Measurements from ENCODE around the gene PDE6A.
"Not testable (repeated sequence)": the region's sequence is repeated elsewhere in the genome, so short reads cannot be mapped to it uniquely, and the experiment has no call there.

PDE6A gene

DNA sequence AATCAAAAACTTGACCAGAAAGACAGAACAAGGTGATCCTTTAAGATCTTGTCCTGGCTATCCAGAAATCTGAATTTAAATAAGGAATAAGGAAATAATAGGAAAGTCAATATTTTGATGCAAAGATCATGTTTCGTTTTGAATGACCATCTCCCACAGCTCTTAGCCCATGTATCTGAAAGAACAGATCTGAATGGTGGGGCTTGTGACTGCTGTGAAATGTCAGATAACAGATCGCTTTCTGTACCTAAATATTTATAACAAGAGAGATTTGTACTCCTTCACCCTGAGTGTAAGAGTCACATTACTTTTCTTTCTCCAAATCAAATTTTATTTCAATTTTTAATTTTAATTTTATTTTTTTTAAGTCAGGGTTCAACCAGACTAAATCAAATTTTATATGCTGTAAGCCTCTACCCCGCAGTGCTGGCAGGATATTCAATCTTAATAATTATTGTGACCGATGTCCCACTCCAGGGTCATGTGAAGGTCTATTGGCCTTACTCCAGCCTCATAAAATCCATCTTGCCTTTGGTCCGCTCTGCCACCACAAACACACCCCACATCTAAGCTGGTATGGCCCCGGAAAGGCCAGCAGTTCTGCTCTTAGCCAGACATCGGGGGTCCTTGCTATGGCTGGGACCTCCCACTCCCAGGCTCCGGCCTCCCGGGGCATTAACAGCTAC lies 9.0 kb upstream of the PDE6A start:
- no peaks in the 10 kb centered on the region for H3K27me3 ChIP-seq (ENCODE audit: control insufficient read depth, insufficient read depth, low read length, poor library complexity, severe bottlenecking)
- WGBS, 2 experiments: 94 to 96% methylated on average over 9 of the region's 9 CpGs
- H3K4me3 ChIP-seq (ENCODE audit: insufficient read depth, low read depth, low read length): no peak overlapping the region
- H3K9me3 ChIP-seq (ENCODE audit: control insufficient read depth, low read length): no peaks in the 10 kb centered on the region
- no peak overlapping the region for H3K27ac ChIP-seq (ENCODE audit: insufficient read depth, low read depth, low read length, poor library complexity, severe bottlenecking)
- no peaks in the 10 kb centered on the region for H3K36me3 ChIP-seq (ENCODE audit: control insufficient read depth, insufficient read depth, low read length)
- no peaks in the 10 kb centered on the region for H3K4me1 ChIP-seq (ENCODE audit: control insufficient read depth, insufficient read depth, low read length)

DNA sequence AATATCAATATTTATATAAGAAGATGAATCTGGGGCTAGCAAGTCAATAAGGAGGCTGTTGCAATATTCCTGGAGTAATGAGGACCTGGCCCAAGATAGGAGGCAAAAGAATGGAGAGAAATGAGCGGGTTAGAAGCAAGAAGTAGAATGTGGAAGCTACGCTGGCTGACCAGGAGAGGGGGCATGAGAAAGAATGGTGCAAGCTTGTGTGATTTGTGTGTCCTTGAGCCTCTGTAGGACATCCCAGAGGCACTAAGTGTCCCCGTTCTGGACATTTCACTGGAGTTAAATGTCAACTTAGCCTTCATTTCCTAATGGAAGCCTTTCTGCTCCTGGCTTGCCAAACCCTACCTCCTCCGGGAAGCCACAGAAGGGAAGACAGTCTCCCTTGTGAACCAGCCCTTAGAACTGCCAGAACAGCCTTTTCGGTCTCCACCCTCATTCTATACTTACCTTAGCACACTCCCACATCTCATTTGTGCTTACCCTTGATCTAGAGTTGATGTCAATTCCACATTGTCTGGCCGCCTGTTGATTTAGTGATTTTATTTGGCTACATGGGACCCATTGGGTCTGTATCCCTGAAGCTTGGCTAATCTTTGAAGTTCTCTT lies 6.7 kb upstream of the PDE6A start:
- Histone ChIP-seq H3K36me3 (ENCODE audit: control insufficient read depth, insufficient read depth, low read length) (no peaks in the 10 kb centered on the region), H3K4me3 (ENCODE audit: insufficient read depth, low read depth, low read length) (no peak overlapping the region), H3K27ac (ENCODE audit: insufficient read depth, low read depth, low read length, poor library complexity, severe bottlenecking) (no peak overlapping the region), H3K27me3 (ENCODE audit: control insufficient read depth, insufficient read depth, low read length, poor library complexity, severe bottlenecking) (no peaks in the 10 kb centered on the region), H3K4me1 (ENCODE audit: control insufficient read depth, insufficient read depth, low read length) (no peaks in the 10 kb centered on the region), H3K9me3 (ENCODE audit: control insufficient read depth, low read length) (no peaks in the 10 kb centered on the region)
- 78 to 82% methylated on average over 6 of the region's 6 CpGs for whole genome bisulfite sequencing, 2 experiments

DNA sequence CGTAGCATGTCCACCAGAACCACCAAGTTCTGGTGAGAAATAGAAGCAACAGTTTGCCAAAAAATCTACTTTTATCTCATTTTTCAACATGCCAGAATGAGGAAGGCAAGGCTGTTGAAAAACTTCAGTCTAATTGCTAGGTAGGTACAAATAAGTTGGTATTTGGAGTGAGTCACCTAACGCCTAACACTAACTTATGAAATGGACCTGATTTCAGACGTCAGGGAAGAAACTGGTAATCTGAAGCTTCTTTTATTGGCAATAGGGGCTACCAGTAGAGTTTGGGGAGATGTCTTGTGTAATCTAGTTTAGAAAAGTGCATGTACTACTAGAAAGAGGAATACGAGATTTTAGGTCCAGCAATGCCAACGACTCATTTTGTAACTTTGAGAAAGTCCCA lies 4.4 kb upstream of the PDE6A start:
- Histone ChIP-seq H3K36me3 (ENCODE audit: control insufficient read depth, insufficient read depth, low read length) (no peaks in the 10 kb centered on the region), H3K4me3 (ENCODE audit: insufficient read depth, low read depth, low read length) (no peak overlapping the region), H3K4me1 (ENCODE audit: control insufficient read depth, insufficient read depth, low read length) (no peaks in the 10 kb centered on the region), H3K9me3 (ENCODE audit: control insufficient read depth, low read length) (no peaks in the 10 kb centered on the region), H3K27ac (ENCODE audit: insufficient read depth, low read depth, low read length, poor library complexity, severe bottlenecking) (no peak overlapping the region), H3K27me3 (ENCODE audit: control insufficient read depth, insufficient read depth, low read length, poor library complexity, severe bottlenecking) (no peaks in the 10 kb centered on the region)
- 92 to 94% methylated on average over 5 of the region's 5 CpGs for WGBS, 2 experiments

DNA sequence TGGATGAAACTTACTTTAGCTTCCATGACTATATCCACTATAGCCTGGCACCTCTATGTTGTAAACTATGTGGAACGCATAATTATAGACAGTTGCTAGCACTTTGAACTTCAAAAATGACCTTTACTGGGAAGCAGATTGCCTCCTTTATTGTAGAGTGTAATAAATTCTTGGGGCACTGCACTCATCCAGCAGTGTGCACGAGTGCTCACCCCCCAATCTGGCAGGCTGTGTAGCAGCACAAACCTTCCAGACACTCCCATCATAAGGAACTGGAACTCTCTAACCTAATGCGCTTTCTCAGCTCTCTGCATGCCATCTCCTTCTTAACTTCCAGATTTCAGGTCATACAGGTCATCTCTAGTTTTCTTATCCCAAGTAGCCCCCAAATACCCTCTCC lies 1.5 kb upstream of the PDE6A start:
- H3K27ac ChIP-seq (ENCODE audit: insufficient read depth, low read depth, low read length, poor library complexity, severe bottlenecking): no peak overlapping the region

DNA sequence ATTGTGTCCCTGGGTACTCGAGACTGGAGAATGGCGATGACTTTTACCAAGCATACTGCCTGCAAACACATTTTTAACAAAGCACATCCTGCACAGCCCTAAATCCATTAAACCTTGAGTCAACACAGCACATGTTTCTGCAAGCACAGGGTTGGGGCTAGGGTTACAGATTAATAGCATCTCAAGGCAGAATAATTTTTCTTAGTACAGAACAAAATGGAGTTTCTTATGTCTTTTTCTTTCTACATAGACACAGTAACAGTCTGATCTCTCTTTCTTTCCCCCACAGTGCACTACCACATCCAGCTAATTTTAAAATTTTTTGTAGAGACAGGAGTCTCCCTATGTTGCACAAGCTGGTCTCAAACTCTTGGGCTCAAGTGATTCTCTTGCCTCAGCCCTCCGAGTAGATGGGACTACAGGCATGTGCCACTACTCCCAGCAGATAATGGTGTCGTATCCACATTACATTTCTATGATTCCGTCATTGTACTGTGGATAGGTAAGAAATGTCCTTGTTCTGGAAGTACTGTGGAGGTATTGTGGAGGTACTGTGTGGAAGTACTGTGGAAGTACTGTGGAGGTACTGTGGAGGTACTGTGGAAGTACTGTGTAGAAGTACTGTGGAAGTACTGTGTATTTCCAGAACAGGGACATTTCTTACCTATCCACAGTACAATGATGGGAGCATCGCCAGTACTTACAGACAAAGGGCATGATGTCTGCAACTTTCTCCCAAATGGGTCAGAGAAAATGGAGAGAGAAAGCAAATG lies 1.2 kb downstream of the PDE6A start:
- H3K4me3 ChIP-seq (ENCODE audit: insufficient read depth, low read depth, low read length); H3K9me3 ChIP-seq (ENCODE audit: control insufficient read depth, low read length); H3K4me1 ChIP-seq (ENCODE audit: control insufficient read depth, insufficient read depth, low read length); H3K27ac ChIP-seq (ENCODE audit: insufficient read depth, low read depth, low read length, poor library complexity, severe bottlenecking); H3K27me3 ChIP-seq (ENCODE audit: control insufficient read depth, insufficient read depth, low read length, poor library complexity, severe bottlenecking); H3K36me3 ChIP-seq (ENCODE audit: control insufficient read depth, insufficient read depth, low read length): not testable (repeated sequence)
- WGBS, 2 experiments: 93 to 94% methylated on average over 6 of the region's 6 CpGs

More for the DNA sequence above, 1.5 kb upstream of the PDE6A start:
- H3K27me3 ChIP-seq (ENCODE audit: control insufficient read depth, insufficient read depth, low read length, poor library complexity, severe bottlenecking): no peaks in the 10 kb centered on the region
- no peak overlapping the region for H3K4me3 ChIP-seq (ENCODE audit: insufficient read depth, low read depth, low read length)
- no peaks in the 10 kb centered on the region for H3K4me1 ChIP-seq (ENCODE audit: control insufficient read depth, insufficient read depth, low read length)
- no peaks in the 10 kb centered on the region for H3K36me3 ChIP-seq (ENCODE audit: control insufficient read depth, insufficient read depth, low read length)
- 91 to 93% methylated on average over 3 of the region's 3 CpGs for WGBS, 2 experiments
- no peaks in the 10 kb centered on the region for H3K9me3 ChIP-seq (ENCODE audit: control insufficient read depth, low read length)

DNA sequence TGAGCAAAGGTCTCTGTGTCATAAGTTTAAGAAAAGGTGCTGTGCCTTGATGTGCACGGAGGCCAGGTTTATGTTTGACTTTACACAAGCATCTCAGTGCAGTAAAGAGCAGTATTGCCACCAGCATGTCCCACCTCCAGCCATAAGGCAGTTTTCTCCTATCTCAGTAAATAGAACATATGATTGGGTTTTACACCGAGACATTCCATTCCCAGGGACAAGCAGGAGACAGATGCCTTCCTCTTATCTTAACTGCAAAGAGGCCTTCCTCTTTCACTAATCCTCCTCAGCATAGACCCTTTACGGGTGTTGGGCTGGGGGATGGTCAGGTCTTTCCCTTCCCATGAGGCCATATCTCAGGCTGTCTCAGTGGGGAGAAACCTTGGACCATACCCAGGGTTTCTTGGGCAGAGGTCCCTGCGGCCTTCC lies 1.8 kb downstream of the PDE6A start:
- whole genome bisulfite sequencing, 2 experiments: 78 to 79% methylated on average over 4 of the region's 4 CpGs
- H3K9me3 ChIP-seq (ENCODE audit: control insufficient read depth, low read length); H3K4me1 ChIP-seq (ENCODE audit: control insufficient read depth, insufficient read depth, low read length); H3K4me3 ChIP-seq (ENCODE audit: insufficient read depth, low read depth, low read length); H3K36me3 ChIP-seq (ENCODE audit: control insufficient read depth, insufficient read depth, low read length); H3K27ac ChIP-seq (ENCODE audit: insufficient read depth, low read depth, low read length, poor library complexity, severe bottlenecking); H3K27me3 ChIP-seq (ENCODE audit: control insufficient read depth, insufficient read depth, low read length, poor library complexity, severe bottlenecking): not testable (repeated sequence)

DNA sequence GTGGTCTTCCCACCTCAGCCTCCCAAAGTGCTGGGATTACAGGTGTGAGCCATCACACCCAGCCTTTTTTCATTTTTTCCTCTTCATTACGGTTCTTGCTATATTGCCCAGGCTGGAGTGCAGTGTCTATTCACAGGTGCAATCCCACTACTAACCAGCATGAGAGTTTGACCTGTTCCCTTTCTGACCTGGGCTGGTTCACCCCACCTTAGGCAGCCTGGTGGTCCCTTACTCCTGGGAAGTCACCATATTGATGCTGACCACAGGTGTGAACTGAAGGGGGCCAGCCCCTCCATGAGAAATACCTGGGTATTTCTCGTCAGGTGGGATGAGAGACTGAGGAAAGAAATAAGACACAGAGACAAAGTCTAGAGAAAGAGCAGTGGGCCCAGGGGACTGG lies 2.4 kb downstream of the PDE6A start:
- 94 to 95% methylated on average over 2 of the region's 2 CpGs for WGBS, 2 experiments

DNA sequence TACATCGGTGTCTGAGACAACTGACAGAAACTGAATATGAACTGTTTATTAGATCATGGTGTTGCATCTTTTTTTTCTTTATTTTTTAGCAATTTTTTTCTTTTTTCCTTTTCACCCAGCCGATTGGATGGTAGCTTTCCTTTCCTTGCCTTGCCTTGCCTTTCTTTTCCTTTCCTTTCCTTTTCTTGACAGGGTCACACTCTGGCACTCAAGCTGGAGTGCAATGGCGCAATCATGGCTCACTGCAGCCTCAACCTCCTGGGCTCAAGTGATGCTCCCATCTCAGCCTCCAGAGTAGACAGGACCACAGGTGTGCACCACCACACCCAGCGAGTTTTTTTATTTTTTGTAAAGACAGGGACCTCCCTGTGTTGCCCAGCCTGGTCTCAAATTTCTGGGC lies 2.8 kb downstream of the PDE6A start:
- Histone ChIP-seq H3K36me3 (ENCODE audit: control insufficient read depth, insufficient read depth, low read length) (no peaks in the 10 kb centered on the region), H3K4me3 (ENCODE audit: insufficient read depth, low read depth, low read length) (no peak overlapping the region), H3K9me3 (ENCODE audit: control insufficient read depth, low read length) (no peaks in the 10 kb centered on the region), H3K27ac (ENCODE audit: insufficient read depth, low read depth, low read length, poor library complexity, severe bottlenecking) (no peak overlapping the region), H3K4me1 (ENCODE audit: control insufficient read depth, insufficient read depth, low read length) (no peaks in the 10 kb centered on the region), H3K27me3 (ENCODE audit: control insufficient read depth, insufficient read depth, low read length, poor library complexity, severe bottlenecking) (no peaks in the 10 kb centered on the region)
- WGBS, 2 experiments: 89 to 92% methylated on average over 4 of the region's 4 CpGs

More for the DNA sequence above, 2.4 kb downstream of the PDE6A start:
- H3K4me3 ChIP-seq (ENCODE audit: insufficient read depth, low read depth, low read length): no peak overlapping the region
- H3K9me3 ChIP-seq (ENCODE audit: control insufficient read depth, low read length): no peaks in the 10 kb centered on the region
- no peak overlapping the region for H3K27ac ChIP-seq (ENCODE audit: insufficient read depth, low read depth, low read length, poor library complexity, severe bottlenecking)
- no peaks in the 10 kb centered on the region for H3K27me3 ChIP-seq (ENCODE audit: control insufficient read depth, insufficient read depth, low read length, poor library complexity, severe bottlenecking)
- no peaks in the 10 kb centered on the region for H3K4me1 ChIP-seq (ENCODE audit: control insufficient read depth, insufficient read depth, low read length)
- no peaks in the 10 kb centered on the region for H3K36me3 ChIP-seq (ENCODE audit: control insufficient read depth, insufficient read depth, low read length)

DNA sequence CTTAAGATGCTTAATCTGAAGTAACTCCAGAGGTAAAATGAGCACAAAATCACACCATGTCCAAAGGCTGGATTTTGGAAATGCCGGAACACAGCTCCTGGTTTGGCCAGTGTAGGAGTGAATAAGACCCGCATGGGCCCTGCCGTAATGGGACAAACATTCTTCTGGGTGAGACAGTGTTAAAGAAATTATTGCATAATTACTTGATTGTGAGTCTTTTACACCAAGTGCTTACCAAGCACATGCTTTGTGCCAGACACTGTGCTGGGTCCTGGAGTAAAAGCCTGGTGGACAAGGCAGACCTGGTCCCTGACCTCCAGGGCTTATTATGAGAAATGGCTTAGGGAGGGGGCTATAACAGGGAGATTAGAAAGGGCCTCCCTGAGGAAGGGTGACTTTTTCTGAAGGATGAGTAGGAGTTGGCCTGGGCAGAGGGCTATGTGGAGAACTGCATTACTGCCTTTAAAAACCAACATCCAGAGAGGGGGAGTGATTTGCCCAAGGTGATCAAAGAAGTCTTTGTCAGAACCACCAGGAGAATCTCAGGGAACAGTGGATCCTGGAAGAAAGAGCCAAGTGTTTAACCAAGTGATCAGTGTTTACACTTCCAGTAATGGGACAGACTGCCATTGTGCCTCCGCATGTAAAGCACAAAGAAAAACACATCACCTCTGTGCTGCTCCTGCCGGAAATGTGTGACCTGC lies 3.5 kb downstream of the PDE6A start:
- Histone ChIP-seq H3K27me3 (ENCODE audit: control insufficient read depth, insufficient read depth, low read length, poor library complexity, severe bottlenecking) (no peaks in the 10 kb centered on the region), H3K9me3 (ENCODE audit: control insufficient read depth, low read length) (no peaks in the 10 kb centered on the region), H3K4me1 (ENCODE audit: control insufficient read depth, insufficient read depth, low read length) (no peaks in the 10 kb centered on the region), H3K36me3 (ENCODE audit: control insufficient read depth, insufficient read depth, low read length) (no peaks in the 10 kb centered on the region), H3K4me3 (ENCODE audit: insufficient read depth, low read depth, low read length) (no peak overlapping the region), H3K27ac (ENCODE audit: insufficient read depth, low read depth, low read length, poor library complexity, severe bottlenecking) (no peak overlapping the region)
- WGBS, 2 experiments: 85 to 87% methylated on average over 5 of the region's 5 CpGs

DNA sequence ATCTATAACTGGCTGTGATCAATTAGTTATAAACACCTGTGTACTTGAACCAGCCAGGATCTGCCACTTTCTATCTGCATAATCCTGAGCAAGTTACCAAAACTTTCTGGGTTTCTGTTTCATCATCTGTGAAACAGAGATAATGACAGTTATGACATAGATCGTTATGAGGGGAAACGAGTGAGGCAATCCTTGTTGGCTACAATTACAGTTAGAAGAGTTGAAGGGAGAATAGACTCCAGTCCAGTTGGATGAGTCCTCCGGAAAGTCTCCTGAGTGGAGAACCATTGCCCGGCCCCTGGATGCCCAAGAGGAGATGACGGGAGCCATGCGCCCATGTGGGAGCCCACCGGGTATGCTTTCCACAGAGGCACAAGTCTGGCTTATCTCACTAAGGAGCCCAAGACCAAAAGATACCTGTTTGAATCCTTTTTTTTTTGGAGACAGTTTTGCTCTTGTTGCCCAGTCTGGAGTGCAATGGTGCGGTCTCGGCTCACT lies 4.5 kb downstream of the PDE6A start:
- H3K9me3 ChIP-seq (ENCODE audit: control insufficient read depth, low read length): no peaks in the 10 kb centered on the region
- no peaks in the 10 kb centered on the region for H3K4me1 ChIP-seq (ENCODE audit: control insufficient read depth, insufficient read depth, low read length)
- H3K27me3 ChIP-seq (ENCODE audit: control insufficient read depth, insufficient read depth, low read length, poor library complexity, severe bottlenecking): no peaks in the 10 kb centered on the region
- H3K27ac ChIP-seq (ENCODE audit: insufficient read depth, low read depth, low read length, poor library complexity, severe bottlenecking): no peak overlapping the region
- H3K36me3 ChIP-seq (ENCODE audit: control insufficient read depth, insufficient read depth, low read length): no peaks in the 10 kb centered on the region
- 92 to 94% methylated on average over 9 of the region's 9 CpGs for WGBS, 2 experiments
- H3K4me3 ChIP-seq (ENCODE audit: insufficient read depth, low read depth, low read length): no peak overlapping the region
